ENCODE measurements around the gene AKR1B15. TPM values are rescaled to one million over a fixed set of nuclear protein-coding genes. Genes with fewer than 3 reads are reported as not detected.

Gene AKR1B15
- total RNA-seq, 1 donor from 2014 or later = 1.2 TPM

GRCh38 chr7:134612197-134612596 lies 63.3 kb downstream of the AKR1B15 start:
- DNase-seq (ENCODE audit: low read depth) = no peak

- peak; percentile 85 for DNase-seq (ENCODE audit: low read depth)
Observed at GRCh38 chr7:134613623-134614347, 64.9 kb downstream of the AKR1B15 start.

GRCh38 chr7:134616611-134617010 lies 67.7 kb downstream of the AKR1B15 start:
- no peak for DNase-seq (ENCODE audit: low read depth)

GRCh38 chr7:134618756-134619530 lies 70.0 kb downstream of the AKR1B15 start:
- DNase-seq (ENCODE audit: low read depth) = peak; percentile 76

GRCh38 chr7:134619627-134620331 lies 70.9 kb downstream of the AKR1B15 start:
- peak; percentile 75 for DNase-seq (ENCODE audit: low read depth)

GRCh38 chr7:134622303-134622995 lies 73.5 kb downstream of the AKR1B15 start:
- DNase-seq (ENCODE audit: low read depth) = no peak

- DNase-seq (ENCODE audit: low read depth) = no peak
Observed at GRCh38 chr7:134623193-134623592, 74.3 kb downstream of the AKR1B15 start.

GRCh38 chr7:134625550-134625949 lies 76.6 kb downstream of the AKR1B15 start:
- peak; percentile 73 for DNase-seq (ENCODE audit: low read depth)

GRCh38 chr7:134627109-134627774 lies 78.3 kb downstream of the AKR1B15 start:
- DNase-seq (ENCODE audit: low read depth) = no peak

GRCh38 chr7:134627775-134628153 lies 78.9 kb downstream of the AKR1B15 start:
- no peak for DNase-seq (ENCODE audit: low read depth)

- DNase-seq (ENCODE audit: low read depth) = no peak
Observed at GRCh38 chr7:134629445-134629844, 80.5 kb downstream of the AKR1B15 start.

Other genes starting within 250 kb of the AKR1B15 start
- gene SLC35B4, start 232.2 kb upstream of the AKR1B15 start, total RNA-seq = 11.6 and 13.5 TPM in 2 replicates
- gene AKR1B1, start 90.0 kb upstream of the AKR1B15 start, total RNA-seq = 151 and 157 TPM in 2 replicates
- 2.7 and 3.2 TPM in 2 replicates for gene AKR1B10, start 21.5 kb upstream of the AKR1B15 start, total RNA-seq
- gene BPGM, start 97.7 kb downstream of the AKR1B15 start, total RNA-seq = 34.0 and 45.0 TPM in 2 replicates
- gene CALD1, start 230.5 kb downstream of the AKR1B15 start, total RNA-seq = 202 and 228 TPM in 2 replicates